Ovary (tissue), 9 donors: ENCODE data around the gene BTBD3. TPM values are rescaled to one million over a fixed set of nuclear protein-coding genes. Genes with fewer than 3 reads are reported as not detected.

Experiments
- DNase-seq, 5 donors: peaks; one replicate each; pipeline ENCODE4 v3.0.0-alpha.2; 2019 to 2020
- H3K27ac ChIP-seq, 2 donors: fragments of 200-600 bp; one replicate each; pipeline versions ENCODE4 v1.5.1 to v1.8.0; 2019 to 2022
- H3K27me3 ChIP-seq: fragments of 200-600 bp; one replicate; pipeline ENCODE4 v1.8.0; 2022
- H3K36me3 ChIP-seq: fragments of 200-600 bp; sonication (generic); one replicate; pipeline ENCODE4 v1.5.1; 2019
- H3K4me1 ChIP-seq: one replicate; pipeline ENCODE4 v1.8.1; 2013; ENCODE audit warnings: mild to moderate bottlenecking, moderate library complexity; ENCODE audit not compliant: insufficient read depth
- H3K4me3 ChIP-seq: fragments of 200-600 bp; sonication (generic); one replicate; pipeline ENCODE4 v1.5.1; 2017
- H3K9me3 ChIP-seq, 2 donors: fragments of 200-600 bp in 1 of 2; sonication (generic) in 1 of 2; one replicate each; pipeline versions ENCODE4 v1.5.1 to v1.8.1; 2013 to 2019; ENCODE audit warnings: mild to moderate bottlenecking in 1 of 2, moderate library complexity in 1 of 2
- CTCF ChIP-seq, 3 donors: fragments of 450-650 bp in 2 of 3; fragments of 200-600 bp in 1 of 3; IDR thresholded peaks; one replicate each; pipeline versions ENCODE4 v1.5.1 to v1.8.0; 2016 to 2022; ENCODE audit warnings: antibody characterized with exemption in 3 of 3, mild to moderate bottlenecking in 1 of 3
- EP300 ChIP-seq: sonication (generic); formaldehyde crosslinking; IDR thresholded peaks from one replicate; pipeline ENCODE4 v1.6.1; 2017; ENCODE audit warnings: antibody characterized with exemption
- POLR2A ChIP-seq: fragments of 450-650 bp; IDR thresholded peaks from one replicate; pipeline ENCODE4 v1.6.1; 2017; ENCODE audit warnings: antibody characterized with exemption, mild to moderate bottlenecking, moderate library complexity
- WGBS, 3 donors: extraction: QIAGEN DNeasy Blood & Tissue Kit in 1 of 3; methylation state at CpG; one replicate each; pipeline versions ENCODE4 v1.1.5 to v1.1.7; 2013 to 2017; 5-methylcytosine and 5-hydroxymethylcytosine counted together
- intact Hi-C, 4 donors: fragments of 100-400 bp; cut with DNase I; formaldehyde crosslinking; loops; one replicate each; pipeline versions ENCODE4 v1.11.0 to v1.15.1; 2022 to 2023
- polyA plus RNA-seq, 2 donors: library from polyadenylated mRNA; stranded (reverse); fragments of 200-250 nt in 1 of 2; fragments of 350-450 nt in 1 of 2; fragmentation: Illumina TruSeq in 1 of 2; extraction: RNeasy Lipid Tissue Mini Kit (QIAGEN cat#74804) in 1 of 2; gene quantifications; one replicate each; pipeline ENCODE4 v1.2.3, GENCODE V29; 2013 to 2014
- total RNA-seq, 7 donors: library from RNA; depleted of rRNA in 2 of 7; stranded (reverse); fragments of >200 nt in 2 of 7; fragmentation: NEBNext Ultra II Directional in 3 of 7; extraction: Animal tissue kit (Norgen Biotek cat#: 25700) in 3 of 7; gene quantifications; one replicate each; pipeline versions ENCODE4 v1.1.0 to v1.2.4, GENCODE V29; 2016 to 2023
- donor health status: DM: no; HTN: no; CAD: no; lungs with moderate emphysema.
- donor health status: DM: no; HTN: no; CAD: no.
- donor health status: Bipolar disorder and iron deficiency.
- donor health status: DM: yes; HTN: yes; CAD: no.
- donor health status: DM: no; HTN: no; CAD: no.
- donor health status: DM: yes; HTN: yes; CAD: no.

The BTBD3 gene
- total and polyA plus RNA-seq, 9 donors, result 14.1 to 34.0 (median 27.0) TPM

GRCh38 chr20:11935212-11936154 lies 17.8 kb downstream of the BTBD3 start:
- Histone ChIP-seq H3K4me3 (no peak overlapping the region), H3K4me1 (no peaks in the 10 kb centered on the region), H3K27me3 (no peaks in the 10 kb centered on the region), H3K27ac (no peak overlapping the region), H3K36me3 (no peaks in the 10 kb centered on the region), H3K9me3 (no peaks in the 10 kb centered on the region)
- TF ChIP-seq EP300 (no peak), POLR2A (no peak), CTCF (IDR thresholded peaks at IDR 0.05) (no peak)
- 92 to 94% (median 93%) methylated on average over 8 of the region's 8 CpGs for WGBS, 3 donors
- no peak for DNase-seq
- intact Hi-C loops, result no loop called here

GRCh38 chr20:11936157-11936556 lies 18.5 kb downstream of the BTBD3 start:
- H3K9me3 ChIP-seq, result no peaks in the 10 kb centered on the region
- 82 to 83% (median 82%) methylated on average over 6 of the region's 6 CpGs for WGBS, 3 donors
- H3K36me3 ChIP-seq, result no peaks in the 10 kb centered on the region
- no peak for DNase-seq
- no peak overlapping the region for H3K4me3 ChIP-seq
- no peaks in the 10 kb centered on the region for H3K4me1 ChIP-seq
- H3K27me3 ChIP-seq, result no peaks in the 10 kb centered on the region
- intact Hi-C loops, result no loop called here
- TF ChIP-seq POLR2A, result no peak
- TF ChIP-seq CTCF (IDR thresholded peaks at IDR 0.05), result no peak
- no peak for TF ChIP-seq EP300
- no peak overlapping the region for H3K27ac ChIP-seq

- no peaks in the 10 kb centered on the region for H3K36me3 ChIP-seq
- TF ChIP-seq EP300, result no peak
- no peak for TF ChIP-seq POLR2A
- TF ChIP-seq CTCF (IDR thresholded peaks at IDR 0.05), result no peak
- H3K4me1 ChIP-seq, result no peaks in the 10 kb centered on the region
- no peaks in the 10 kb centered on the region for H3K27me3 ChIP-seq
- no peaks in the 10 kb centered on the region for H3K9me3 ChIP-seq
- H3K27ac ChIP-seq, result no peak overlapping the region
- H3K4me3 ChIP-seq, result no peak overlapping the region
- intact Hi-C loops, result no loop called here
- no peak for DNase-seq
These were observed 19.5 kb downstream of the BTBD3 start for GRCh38 chr20:11937230-11937629.

GRCh38 chr20:11941593-11942246 lies 24.0 kb downstream of the BTBD3 start:
- Histone ChIP-seq H3K4me3 (no peak overlapping the region), H3K27me3 (no peaks in the 10 kb centered on the region), H3K27ac (no peak overlapping the region), H3K9me3 (no peaks in the 10 kb centered on the region), H3K4me1 (no peaks in the 10 kb centered on the region), H3K36me3 (no peaks in the 10 kb centered on the region)
- intact Hi-C loops, result no loop called here
- TF ChIP-seq EP300 (no peak), POLR2A (no peak), CTCF (IDR thresholded peaks at IDR 0.05) (no peak)
- 92 to 98% (median 98%) methylated on average over 4 of the region's 4 CpGs for WGBS, 3 donors
- DNase-seq, result no peak
